Measurements from ENCODE around the gene C1orf115.

GRCh38 chr1:220696226-220696862 lies 6.2 kb downstream of the C1orf115 start:
- TF ChIP-seq CTCF (IDR thresholded peaks at IDR 0.05; ENCODE audit: low read depth, low read length): no peak
- TF ChIP-seq, protein P1, sequence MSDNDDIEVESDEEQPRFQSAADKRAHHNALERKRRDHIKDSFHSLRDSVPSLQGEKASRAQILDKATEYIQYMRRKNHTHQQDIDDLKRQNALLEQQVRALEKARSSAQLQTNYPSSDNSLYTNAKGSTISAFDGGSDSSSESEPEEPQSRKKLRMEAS (IDR thresholded peaks at IDR 0.05; ENCODE audit: low read depth, low read length): no peak
- no peak for TF ChIP-seq POLR2A (IDR thresholded peaks at IDR 0.05; ENCODE audit: extremely low read depth, insufficient read length)
- no peak for TF ChIP-seq MYC (IDR thresholded peaks at IDR 0.05; ENCODE audit: low read depth, low read length)

Data from NB4 (cell line).